Liver (tissue), 2 donors: ENCODE results near the gene SHROOM2.

Experiments
- TF ChIP-seq, protein P1 (sequence below): IDR thresholded peaks from 2 replicates; pipeline ENCODE4 v1.6.1; 2016; ENCODE audit warnings: antibody characterized with exemption
- TF ChIP-seq, protein P2 (sequence below): fragments of 150-350 bp; IDR thresholded peaks from 2 replicates; pipeline ENCODE4 v1.5.1; 2017; ENCODE audit warnings: improper control_type of control experiment, low read depth, low read length; ENCODE audit not compliant: missing input control
- donor health status: healthy.

DNA sequence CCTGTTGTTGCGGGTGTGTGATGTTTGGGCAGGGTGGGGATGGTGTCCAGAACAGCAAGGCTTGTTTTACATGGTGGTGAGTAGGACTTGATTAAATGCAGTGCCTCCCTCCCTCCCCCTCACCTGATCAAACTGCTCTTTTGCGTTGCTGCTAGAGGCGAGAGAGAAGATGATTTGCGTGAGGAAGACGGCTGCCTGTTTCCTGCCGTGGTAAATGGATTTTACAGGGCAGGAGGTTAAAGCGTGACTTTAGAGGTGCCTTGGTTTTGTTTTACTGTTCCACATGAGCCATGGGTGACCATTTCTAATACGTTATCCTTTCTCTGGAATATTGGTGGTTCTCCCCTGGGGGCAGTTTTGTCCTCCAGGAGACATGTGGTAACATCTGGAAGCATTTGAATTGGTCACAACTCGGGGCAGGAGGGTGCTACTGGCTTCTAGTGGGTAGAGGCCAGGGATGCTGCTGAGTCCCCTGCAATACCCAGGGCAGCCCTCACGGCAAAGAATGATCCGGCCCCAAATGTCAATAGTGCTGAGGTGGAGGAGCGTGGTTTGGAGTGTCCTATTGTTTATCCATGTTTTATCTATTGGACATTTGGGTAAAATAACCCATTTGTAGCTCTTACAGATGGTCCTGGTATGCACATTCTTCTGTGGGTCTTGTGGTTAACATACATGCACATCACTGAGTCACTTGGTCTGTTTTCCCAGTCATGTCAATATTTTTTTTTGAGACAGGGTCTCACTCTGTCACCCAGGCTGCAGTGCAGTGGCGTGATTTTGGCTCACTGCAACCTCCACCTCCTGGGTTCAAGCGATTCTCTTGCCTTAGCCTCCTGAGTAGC lies 73.7 kb downstream of the SHROOM2 start:
- TF ChIP-seq, protein P1, sequence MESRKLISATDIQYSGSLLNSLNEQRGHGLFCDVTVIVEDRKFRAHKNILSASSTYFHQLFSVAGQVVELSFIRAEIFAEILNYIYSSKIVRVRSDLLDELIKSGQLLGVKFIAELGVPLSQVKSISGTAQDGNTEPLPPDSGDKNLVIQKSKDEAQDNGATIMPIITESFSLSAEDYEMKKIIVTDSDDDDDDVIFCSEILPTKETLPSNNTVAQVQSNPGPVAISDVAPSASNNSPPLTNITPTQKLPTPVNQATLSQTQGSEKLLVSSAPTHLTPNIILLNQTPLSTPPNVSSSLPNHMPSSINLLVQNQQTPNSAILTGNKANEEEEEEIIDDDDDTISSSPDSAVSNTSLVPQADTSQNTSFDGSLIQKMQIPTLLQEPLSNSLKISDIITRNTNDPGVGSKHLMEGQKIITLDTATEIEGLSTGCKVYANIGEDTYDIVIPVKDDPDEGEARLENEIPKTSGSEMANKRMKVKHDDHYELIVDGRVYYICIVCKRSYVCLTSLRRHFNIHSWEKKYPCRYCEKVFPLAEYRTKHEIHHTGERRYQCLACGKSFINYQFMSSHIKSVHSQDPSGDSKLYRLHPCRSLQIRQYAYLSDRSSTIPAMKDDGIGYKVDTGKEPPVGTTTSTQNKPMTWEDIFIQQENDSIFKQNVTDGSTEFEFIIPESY: no peak
- TF ChIP-seq, protein P2, sequence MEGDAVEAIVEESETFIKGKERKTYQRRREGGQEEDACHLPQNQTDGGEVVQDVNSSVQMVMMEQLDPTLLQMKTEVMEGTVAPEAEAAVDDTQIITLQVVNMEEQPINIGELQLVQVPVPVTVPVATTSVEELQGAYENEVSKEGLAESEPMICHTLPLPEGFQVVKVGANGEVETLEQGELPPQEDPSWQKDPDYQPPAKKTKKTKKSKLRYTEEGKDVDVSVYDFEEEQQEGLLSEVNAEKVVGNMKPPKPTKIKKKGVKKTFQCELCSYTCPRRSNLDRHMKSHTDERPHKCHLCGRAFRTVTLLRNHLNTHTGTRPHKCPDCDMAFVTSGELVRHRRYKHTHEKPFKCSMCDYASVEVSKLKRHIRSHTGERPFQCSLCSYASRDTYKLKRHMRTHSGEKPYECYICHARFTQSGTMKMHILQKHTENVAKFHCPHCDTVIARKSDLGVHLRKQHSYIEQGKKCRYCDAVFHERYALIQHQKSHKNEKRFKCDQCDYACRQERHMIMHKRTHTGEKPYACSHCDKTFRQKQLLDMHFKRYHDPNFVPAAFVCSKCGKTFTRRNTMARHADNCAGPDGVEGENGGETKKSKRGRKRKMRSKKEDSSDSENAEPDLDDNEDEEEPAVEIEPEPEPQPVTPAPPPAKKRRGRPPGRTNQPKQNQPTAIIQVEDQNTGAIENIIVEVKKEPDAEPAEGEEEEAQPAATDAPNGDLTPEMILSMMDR: no peak
